Endothelial cell of umbilical vein (primary cell): ENCODE data around the gene GRIFIN. TPM values are rescaled to one million over a fixed set of nuclear protein-coding genes. Genes with fewer than 3 reads are reported as not detected.

Experiments
- polyA plus RNA-seq, 4 experiments: library from polyadenylated mRNA; depleted of rRNA in 3 of 4; stranded (reverse) in 3 of 4; unstranded in 1 of 4; fragments of >200 nt; gene quantifications; 2 replicates each; pipeline versions ENCODE4 v1.2.1 to v1.2.3, GENCODE V29; 2011 to 2012; ENCODE audit warnings: missing spikeins in 1 of 4
- total RNA-seq: library from RNA; stranded (reverse); gene quantifications from 2 replicates; pipeline ENCODE4 v1.2.3, GENCODE V29; 2021

Gene GRIFIN
- total and polyA plus RNA-seq, 2 donors (not counting 3 experiments of a cell fraction or from before 2014, with no cell fraction given): not detected

Other genes with a start within 250 kb of the GRIFIN start
- 42.3 and 46.7 TPM in 2 replicates for gene MAD1L1, start 243.5 kb downstream of the GRIFIN start, total RNA-seq
- gene MAD1L1, start 243.5 kb downstream of the GRIFIN start, polyA plus RNA-seq: 34.1 and 42.1 TPM in 2 replicates
- 20.8 and 21.3 TPM in 2 replicates for gene MRM2, start 234.2 kb downstream of the GRIFIN start, total RNA-seq
- 8.2 and 10.6 TPM in 2 replicates for gene MRM2, start 234.2 kb downstream of the GRIFIN start, polyA plus RNA-seq
- 23.9 and 26.0 TPM in 2 replicates for gene NUDT1, start 234.2 kb downstream of the GRIFIN start, total RNA-seq
- gene NUDT1, start 234.2 kb downstream of the GRIFIN start, polyA plus RNA-seq: 22.9 and 25.9 TPM in 2 replicates
- gene SNX8, start 162.0 kb downstream of the GRIFIN start, total RNA-seq: 41.4 and 50.3 TPM in 2 replicates
- 24.5 and 49.1 TPM in 2 replicates for gene SNX8, start 162.0 kb downstream of the GRIFIN start, polyA plus RNA-seq
- 198 and 207 TPM in 2 replicates for gene EIF3B, start 121.6 kb downstream of the GRIFIN start, total RNA-seq
- gene EIF3B, start 121.6 kb downstream of the GRIFIN start, polyA plus RNA-seq: 104 and 107 TPM in 2 replicates
- 28.8 and 30.2 TPM in 2 replicates for gene CHST12, start 72.8 kb downstream of the GRIFIN start, total RNA-seq
- gene CHST12, start 72.8 kb downstream of the GRIFIN start, polyA plus RNA-seq: 52.6 and 77.7 TPM in 2 replicates
- 12.6 and 15.1 TPM in 2 replicates for gene LFNG, start 43.4 kb upstream of the GRIFIN start, total RNA-seq
- 13.1 and 14.8 TPM in 2 replicates for gene LFNG, start 43.4 kb upstream of the GRIFIN start, polyA plus RNA-seq
- 31.6 and 32.2 TPM in 2 replicates for gene BRAT1, start 79.1 kb upstream of the GRIFIN start, total RNA-seq
- 31.1 and 40.3 TPM in 2 replicates for gene BRAT1, start 79.1 kb upstream of the GRIFIN start, polyA plus RNA-seq
- gene IQCE, start 82.6 kb upstream of the GRIFIN start, total RNA-seq: 11.3 and 14.5 TPM in 2 replicates
- gene IQCE, start 82.6 kb upstream of the GRIFIN start, polyA plus RNA-seq: 4.8 and 4.9 TPM in 2 replicates
- gene TTYH3, start 155.6 kb upstream of the GRIFIN start, total RNA-seq: 277 and 280 TPM in 2 replicates
- 143 and 192 TPM in 2 replicates for gene TTYH3, start 155.6 kb upstream of the GRIFIN start, polyA plus RNA-seq
- gene AMZ1, start 211.8 kb upstream of the GRIFIN start, total RNA-seq: not detected in 2 replicates
- not detected in 2 replicates for gene AMZ1, start 211.8 kb upstream of the GRIFIN start, polyA plus RNA-seq